IMR-90 (cell line): ENCODE measurements around the gene CLDN6. TPM values are rescaled to one million over a fixed set of nuclear protein-coding genes. Genes with fewer than 3 reads are reported as not detected.

ENCODE experiments used
- ATAC-seq: fragments of 200-7000 bp; cut with Tn5 transposase; 2 replicates; pipeline ENCODE4 v1.9.1; 2020; ENCODE audit warnings: low read depth, mild to moderate bottlenecking, moderate library complexity
- BruUV-seq: library from RNA; stranded (reverse); fragments of 400-500 nt; replicated peaks from 2 replicates; lab custom pipeline; 2021; lab: Mats Ljungman, UMichigan
- CTCF ChIA-PET: fragments of 300-600 bp; formaldehyde crosslinking; extraction: SDS; loops from one replicate; lab custom pipeline; 2021; ENCODE audit warnings: antibody characterized with exemption; lab: Yijun Ruan, JAX
- POLR2A ChIA-PET: fragments of 300-600 bp; sonication (Branson Sonifier 250); formaldehyde crosslinking; loops from one replicate; lab custom pipeline; 2022; ENCODE audit warnings: antibody characterized with exemption; ENCODE audit not compliant: unreplicated experiment; lab: Charles Lee
- DNase-seq: peaks from one replicate; pipeline ENCODE4 v3.0.0; 2013
- H2AFZ ChIP-seq: replicated peaks from 2 replicates; pipeline ENCODE3; 2013; ENCODE audit warnings: low read length, mild to moderate bottlenecking; ENCODE audit not compliant: poor library complexity
- H2AK5ac ChIP-seq: 2 replicates; pipeline ENCODE4 v1.6.1; 2013; ENCODE audit warnings: low read depth, low read length, inconsistent platforms
- H2AK9ac ChIP-seq: replicated peaks from 2 replicates; pipeline ENCODE3; 2013; ENCODE audit warnings: mild to moderate bottlenecking, low read depth, low read length, moderate library complexity; ENCODE audit not compliant: poor library complexity
- H2BK120ac ChIP-seq: 2 replicates; pipeline ENCODE4 v1.6.1; 2013; ENCODE audit warnings: low read depth, low read length, inconsistent platforms
- H2BK15ac ChIP-seq: 3 replicates; pipeline ENCODE4 v1.6.1; 2013; ENCODE audit warnings: low read depth, low read length, inconsistent platforms
- H2BK20ac ChIP-seq: 2 replicates; pipeline ENCODE4 v1.6.1; 2013; ENCODE audit warnings: low read depth, mild to moderate bottlenecking, inconsistent platforms, low read length, moderate library complexity
- H2BK5ac ChIP-seq: 2 replicates; pipeline ENCODE4 v1.6.1; 2013; ENCODE audit warnings: mild to moderate bottlenecking, low read depth, low read length, inconsistent platforms; ENCODE audit not compliant: poor library complexity, severe bottlenecking
- H3K14ac ChIP-seq: replicated peaks from 2 replicates; pipeline ENCODE4 v1.6.1; 2013; ENCODE audit warnings: low read depth, low read length, inconsistent platforms
- H3K18ac ChIP-seq: 2 replicates; pipeline ENCODE4 v1.6.1; 2013; ENCODE audit warnings: low read depth, low read length, control low read depth
- H3K23ac ChIP-seq: 2 replicates; pipeline ENCODE4 v1.6.1; 2013; ENCODE audit warnings: low read depth, low read length, inconsistent platforms
- H3K27ac ChIP-seq: 2 replicates; pipeline ENCODE4 v1.5.1; 2013; ENCODE audit warnings: mild to moderate bottlenecking, control low read depth, low read length; ENCODE audit not compliant: insufficient read depth
- H3K27me3 ChIP-seq: 2 replicates; pipeline ENCODE4 v1.6.1; 2013; ENCODE audit warnings: low read length; ENCODE audit not compliant: control insufficient read depth, insufficient read depth
- H3K36me3 ChIP-seq: 2 replicates; pipeline ENCODE4 v1.6.1; 2013; ENCODE audit warnings: low read length, mixed read lengths; ENCODE audit not compliant: control insufficient read depth, insufficient read depth
- H3K4ac ChIP-seq: 2 replicates; pipeline ENCODE4 v1.6.1; 2013; ENCODE audit warnings: low read depth, low read length, inconsistent platforms
- H3K4me1 ChIP-seq: 2 replicates; pipeline ENCODE4 v1.6.1; 2013; ENCODE audit warnings: low read length, mixed read lengths; ENCODE audit not compliant: control insufficient read depth, insufficient read depth
- H3K4me2 ChIP-seq: 2 replicates; pipeline ENCODE4 v1.6.1; 2013; ENCODE audit warnings: low read depth, mild to moderate bottlenecking, control low read depth, low read length, moderate library complexity
- H3K4me3 ChIP-seq: 2 replicates; pipeline ENCODE4 v1.5.1; 2013; ENCODE audit warnings: low read depth, mild to moderate bottlenecking, control low read depth, low read length, moderate library complexity; ENCODE audit not compliant: insufficient read depth
- H3K56ac ChIP-seq: 2 replicates; pipeline ENCODE4 v1.6.1; 2013; ENCODE audit warnings: low read length, inconsistent platforms; ENCODE audit not compliant: insufficient read depth; ENCODE audit errors: extremely low read depth
- H3K79me1 ChIP-seq, 2 experiments: 2 replicates each; pipeline ENCODE4 v1.6.1; 2013; ENCODE audit warnings: low read length in 2 of 2, inconsistent platforms in 1 of 2, low read depth in 1 of 2
- H3K9ac ChIP-seq: 2 replicates; pipeline ENCODE4 v1.6.1; 2013; ENCODE audit warnings: low read depth, low read length, control low read depth
- H3K9me1 ChIP-seq: 2 replicates; pipeline ENCODE4 v1.6.1; 2013; ENCODE audit warnings: low read length, inconsistent platforms; ENCODE audit not compliant: insufficient read depth
- H3K9me3 ChIP-seq: 2 replicates; pipeline ENCODE4 v1.6.1; 2013; ENCODE audit warnings: low read length; ENCODE audit not compliant: control insufficient read depth, insufficient read depth
- H4K20me1 ChIP-seq: 2 replicates; pipeline ENCODE4 v1.6.1; 2013; ENCODE audit warnings: low read length, inconsistent platforms; ENCODE audit not compliant: insufficient read depth
- H4K5ac ChIP-seq: 2 replicates; pipeline ENCODE4 v1.6.1; 2013; ENCODE audit warnings: mild to moderate bottlenecking, low read depth, low read length, control low read depth
- H4K8ac ChIP-seq, 2 experiments: 2 replicates each; pipeline ENCODE4 v1.6.1; 2013; ENCODE audit warnings: low read depth in 2 of 2, low read length in 2 of 2, control low read depth in 1 of 2, inconsistent platforms in 1 of 2
- H4K91ac ChIP-seq: 2 replicates; pipeline ENCODE4 v1.6.1; 2013; ENCODE audit warnings: low read depth, low read length, inconsistent platforms; ENCODE audit not compliant: insufficient read depth
- WGBS, 2 experiments: methylation state at CpG; one replicate each; pipeline versions ENCODE4 v1.1.5 to v1.1.7; 2013; ENCODE audit warnings: missing lambda C conversion rate in 2 of 2; ENCODE audit not compliant: insufficient read length in 1 of 2; ENCODE audit errors: extremely low coverage in 2 of 2; 5-methylcytosine and 5-hydroxymethylcytosine counted together
- dilution Hi-C: fragments of 300-500 bp; cut with HindIII; formaldehyde crosslinking; loops from one replicate; pipeline ENCODE4 v1.14.3; 2018; ENCODE audit warnings: low sequenced_read_pairs; ENCODE audit not compliant: unreplicated experiment
- in situ Hi-C: fragments of 300-500 bp; cut with MboI; formaldehyde crosslinking; loops from 3 replicates; pipeline ENCODE4 v1.14.3; 2019; ENCODE audit warnings: low sequenced_read_pairs, inconsistent platforms, mixed read lengths
- intact Hi-C: fragments of 100-400 bp; cut with micrococcal nuclease; formaldehyde crosslinking; loops from 2 replicates; pipeline ENCODE4 v1.10.0; 2022
- polyA plus RNA-seq, 3 experiments: library from polyadenylated mRNA; depleted of rRNA; stranded (reverse); fragments of >200 nt; gene quantifications; 2 replicates each; pipeline ENCODE4 v1.2.3, GENCODE V29; 2012; ENCODE audit warnings: low replicate concordance in 1 of 3
- total RNA-seq: library from RNA; depleted of rRNA; stranded (reverse); fragments of >200 nt; gene quantifications from 2 replicates; pipeline ENCODE4 v1.2.3, GENCODE V29; 2012
- TF ChIP-seq, protein P1 (sequence below): fragments of 150-350 bp; IDR thresholded peaks from 2 replicates; pipeline ENCODE4 v1.6.1; 2017; ENCODE audit warnings: mild to moderate bottlenecking, antibody characterized with exemption, low read length, low read depth

CLDN6 gene
- total and polyA plus RNA-seq, 2 of the 4 experiments (the other 2 are of a cell fraction) = 0.14 TPM; not detected in 1

DNA sequence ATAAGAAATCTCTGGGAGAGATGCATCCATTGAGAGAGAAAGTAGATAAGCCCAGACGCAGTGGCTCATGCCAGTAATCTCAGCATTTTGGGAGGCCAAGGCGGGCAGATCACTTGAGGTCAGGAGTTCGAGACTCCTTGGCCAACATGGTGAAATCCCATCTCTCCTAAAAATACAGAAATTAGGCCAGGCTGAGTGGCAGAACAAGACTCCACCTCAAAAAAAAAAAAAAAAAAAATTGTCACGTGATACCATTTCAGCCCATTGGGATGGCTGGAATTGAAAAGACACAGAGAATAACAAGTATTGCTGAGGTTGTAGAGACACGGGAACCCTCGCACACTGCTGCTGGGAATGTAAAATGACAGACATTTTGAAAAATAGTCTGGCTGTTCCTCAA lies 44.6 kb upstream of the CLDN6 start:
- H3K56ac ChIP-seq = no peak overlapping the region
- H3K23ac ChIP-seq = no peak overlapping the region
- DNase-seq = no peak
- no peaks in the 10 kb centered on the region for H4K20me1 ChIP-seq
- H3K4me2 ChIP-seq = no peak overlapping the region
- H4K8ac ChIP-seq = no peak overlapping the region
- ATAC-seq = no peak
- H3K27me3 ChIP-seq = no peaks in the 10 kb centered on the region; the same call in 1 of the 2 replicates
- CTCF ChIA-PET = no interaction called here
- peaks cover 17% of the 10 kb centered on the region for H3K4me1 ChIP-seq
- no peak overlapping the region for H2BK5ac ChIP-seq
- BruUV-seq = no TSS peak
- H3K9me3 ChIP-seq = no peaks in the 10 kb centered on the region
- no peak overlapping the region for H3K4ac ChIP-seq
- H2BK15ac ChIP-seq = no peak overlapping the region
- H3K9ac ChIP-seq = no peak overlapping the region
- no peak overlapping the region for H2AK9ac ChIP-seq
- no peak overlapping the region for H2BK120ac ChIP-seq
- peaks cover 6 to 33% of the 10 kb centered on the region in 2 experiments; a peak in 2 of 4 replicates for H3K79me1 ChIP-seq
- H4K5ac ChIP-seq = no peak overlapping the region
- no peak overlapping the region for H3K27ac ChIP-seq
- 50% methylated on average over 2 of the region's 6 CpGs; no CpG with 5 or more reads in 1 of the 2 experiments for WGBS, 2 experiments
- TF ChIP-seq, protein P1, sequence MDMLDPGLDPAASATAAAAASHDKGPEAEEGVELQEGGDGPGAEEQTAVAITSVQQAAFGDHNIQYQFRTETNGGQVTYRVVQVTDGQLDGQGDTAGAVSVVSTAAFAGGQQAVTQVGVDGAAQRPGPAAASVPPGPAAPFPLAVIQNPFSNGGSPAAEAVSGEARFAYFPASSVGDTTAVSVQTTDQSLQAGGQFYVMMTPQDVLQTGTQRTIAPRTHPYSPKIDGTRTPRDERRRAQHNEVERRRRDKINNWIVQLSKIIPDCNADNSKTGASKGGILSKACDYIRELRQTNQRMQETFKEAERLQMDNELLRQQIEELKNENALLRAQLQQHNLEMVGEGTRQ = no peak
- H2BK20ac ChIP-seq = no peak overlapping the region
- no peak overlapping the region for H2AK5ac ChIP-seq
- POLR2A ChIA-PET = no interaction called here
- no peaks in the 10 kb centered on the region for H3K36me3 ChIP-seq
- H3K4me3 ChIP-seq = no peak overlapping the region
- H3K18ac ChIP-seq = no peak overlapping the region
- H3K14ac ChIP-seq = no peak overlapping the region
- dilution Hi-C loops (no loop called here), intact Hi-C loops (no loop called here), in situ Hi-C loops (loop anchor here (5.0 kb wide), 1 partner anchor 40 kb away; no protein-coding TSS in a partner anchor)
- H3K9me1 ChIP-seq = peaks cover 24% of the 10 kb centered on the region
- no peak overlapping the region for H4K91ac ChIP-seq
- H2AFZ ChIP-seq = no peak overlapping the region
